G401 (cell line): ENCODE measurements around the gene FIS1. TPM values are rescaled to one million over a fixed set of nuclear protein-coding genes. Genes with fewer than 3 reads are reported as not detected.

ENCODE experiments used
- DNase-seq: peaks from one replicate; pipeline ENCODE4 v3.0.0-alpha.2; 2015; ENCODE audit warnings: low spot score
- in situ Hi-C: cut with HindIII; loops from 2 replicates; pipeline ENCODE4 v1.10.0; 2016; ENCODE audit warnings: low sequenced_read_pairs, mixed read lengths
- total RNA-seq: library from RNA; depleted of rRNA; stranded (reverse); fragments of >200 nt; shearing (Covaris generic); gene quantifications from 2 replicates; pipeline ENCODE4 v1.2.3, GENCODE V29; 2014

FIS1 gene
- total RNA-seq, 1 experiment from 2014 or later, result 139 TPM

- no peak for DNase-seq
- in situ Hi-C loops, result no loop called here
Observed at GRCh38 chr7:101237206-101238067, 7.4 kb downstream of the FIS1 start, which contains the start of gene CLDN15. Gene CLDN15, minus strand, starts transcription at chr7:101237802. Its CDS starts 221 bp downstream, at chr7:101237581.

DNA sequence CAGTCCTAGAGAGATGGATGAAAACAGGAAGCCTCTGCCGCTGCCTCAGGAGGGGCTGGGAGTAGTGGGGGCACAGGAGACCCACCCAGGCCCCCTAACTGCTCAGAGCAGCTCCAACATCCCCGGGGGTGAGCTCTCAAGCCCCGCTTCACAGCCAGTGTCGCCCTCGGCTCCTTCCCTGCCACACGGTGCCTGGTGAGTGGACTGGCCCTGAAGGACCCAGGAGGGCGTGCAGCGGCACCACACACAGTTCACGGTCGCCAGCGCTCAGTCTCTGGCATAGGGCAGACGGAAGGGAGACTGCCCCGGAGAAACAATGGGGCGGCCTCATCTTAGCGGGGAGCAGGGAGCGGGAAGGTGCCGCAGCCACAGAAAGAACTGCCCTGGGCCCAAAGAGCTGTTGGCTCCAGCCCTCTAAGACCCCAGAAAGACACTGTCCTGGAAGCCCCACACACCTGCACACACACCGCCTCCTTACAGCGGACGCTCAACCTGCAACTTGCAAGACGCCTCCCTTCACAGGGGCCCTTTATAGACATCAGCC is 8.5 kb downstream of the FIS1 start:
- in situ Hi-C loops, result no loop called here
- no peak for DNase-seq

DNA sequence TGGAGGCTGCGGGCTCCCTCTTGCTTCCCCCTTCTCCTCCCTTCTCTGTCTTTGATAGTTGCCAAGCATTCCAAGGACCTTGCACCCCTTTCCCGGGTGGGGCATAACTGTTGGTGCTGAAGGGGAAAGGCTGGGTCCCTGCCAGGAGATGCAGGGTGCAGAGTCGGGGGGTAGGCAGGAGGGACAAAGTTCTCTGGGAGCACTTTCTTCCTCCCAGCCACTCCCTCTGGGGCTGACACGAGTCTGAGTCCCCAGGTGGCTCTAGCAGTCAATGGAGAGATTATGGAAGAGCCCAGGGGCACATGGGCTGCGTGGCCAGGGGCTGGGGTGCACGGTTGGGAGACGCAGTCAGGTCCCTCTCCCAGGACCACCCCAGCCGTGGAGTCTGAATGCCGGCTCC is 9.4 kb downstream of the FIS1 start:
- in situ Hi-C loops, result no loop called here
- no peak for DNase-seq

DNA sequence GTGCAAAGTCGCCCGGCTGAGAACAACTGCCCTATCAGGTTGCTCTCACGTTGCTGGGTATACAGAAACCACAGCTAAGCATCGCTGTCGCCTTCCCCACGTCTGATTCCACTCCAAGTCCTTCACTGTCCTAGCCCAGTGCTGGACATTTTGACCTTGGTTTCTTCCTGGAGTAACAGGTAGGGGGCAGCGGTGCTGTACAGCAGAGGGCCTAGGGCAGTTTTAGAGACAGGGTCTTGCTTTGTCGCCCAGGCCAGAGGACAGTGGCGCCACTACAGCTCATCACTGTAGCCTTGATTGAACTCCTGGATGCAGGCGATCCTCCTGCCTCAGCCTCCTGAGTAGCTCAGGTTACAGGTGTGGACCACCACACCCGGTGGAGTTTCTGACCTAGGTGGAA is 9.8 kb downstream of the FIS1 start:
- no peak for DNase-seq
- in situ Hi-C loops, result no loop called here

GRCh38 chr7:101234636-101235035 is 10.2 kb downstream of the FIS1 start:
- in situ Hi-C loops, result no loop called here

GRCh38 chr7:101233907-101234547 is 10.9 kb downstream of the FIS1 start:
- in situ Hi-C loops, result no loop called here
- DNase-seq, result no peak

More at GRCh38 chr7:101234636-101235035, 10.2 kb downstream of the FIS1 start:
- DNase-seq, result no peak

GRCh38 chr7:101232141-101232850 is 12.6 kb downstream of the FIS1 start:
- in situ Hi-C loops, result no loop called here
- peak; percentile 49 for DNase-seq

GRCh38 chr7:101231644-101232043 is 13.2 kb downstream of the FIS1 start:
- no peak for DNase-seq
- in situ Hi-C loops, result no loop called here

DNA sequence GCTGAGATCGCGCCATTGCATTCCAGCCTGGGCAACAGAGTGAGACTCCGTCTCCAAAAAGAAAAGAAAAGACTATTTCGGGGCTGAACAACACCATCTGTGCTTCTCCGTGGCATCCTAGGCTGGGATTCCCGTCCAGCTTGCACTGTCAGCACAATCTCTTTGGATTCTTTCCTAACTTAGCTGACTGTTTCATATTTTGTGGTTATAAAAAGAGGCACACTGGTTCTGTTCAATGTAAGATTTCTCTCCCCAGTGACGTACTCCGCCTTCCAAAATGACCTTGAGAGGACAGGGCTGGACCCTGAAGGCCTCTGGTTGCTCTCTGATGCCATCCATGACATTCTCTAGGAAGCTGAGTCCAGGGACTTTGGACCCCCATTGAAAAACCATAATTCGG is 18.2 kb downstream of the FIS1 start:
- in situ Hi-C loops, result no loop called here
- DNase-seq, result peak; percentile 54

GRCh38 chr7:101225650-101226049 is 19.2 kb downstream of the FIS1 start:
- no peak for DNase-seq

GRCh38 chr7:101223528-101223927 is 21.4 kb downstream of the FIS1 start:
- no peak for DNase-seq
- in situ Hi-C loops, result no loop called here

More at GRCh38 chr7:101225650-101226049, 19.2 kb downstream of the FIS1 start:
- in situ Hi-C loops, result no loop called here

DNA sequence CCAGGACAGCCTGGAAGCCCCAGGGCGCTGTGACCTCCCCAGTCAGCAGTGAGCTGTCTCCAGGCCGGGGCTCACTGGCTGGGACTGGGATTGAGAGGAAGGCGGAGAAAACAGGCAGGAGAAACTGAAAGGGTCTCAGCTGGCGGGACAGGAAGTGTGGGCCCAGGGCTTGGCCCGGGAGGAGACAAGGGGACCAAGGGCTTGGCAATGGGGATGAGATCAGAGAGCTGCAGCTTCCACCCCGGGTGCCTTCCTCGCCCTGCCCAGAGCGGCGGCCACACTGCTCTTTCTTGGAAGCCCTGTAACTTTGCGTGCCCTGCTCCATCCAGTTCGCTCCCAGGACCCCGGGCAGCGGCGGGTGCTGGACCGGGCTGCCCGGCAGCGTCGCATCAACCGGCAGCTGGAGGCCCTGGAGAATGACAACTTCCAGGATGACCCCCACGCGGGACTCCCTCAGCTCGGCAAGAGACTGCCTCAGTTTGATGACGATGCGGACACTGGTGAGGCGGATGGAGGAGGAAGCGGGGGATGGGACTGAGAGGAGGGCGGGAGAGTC is 22.5 kb downstream of the FIS1 start:
- in situ Hi-C loops, result no loop called here
- DNase-seq, result no peak

DNA sequence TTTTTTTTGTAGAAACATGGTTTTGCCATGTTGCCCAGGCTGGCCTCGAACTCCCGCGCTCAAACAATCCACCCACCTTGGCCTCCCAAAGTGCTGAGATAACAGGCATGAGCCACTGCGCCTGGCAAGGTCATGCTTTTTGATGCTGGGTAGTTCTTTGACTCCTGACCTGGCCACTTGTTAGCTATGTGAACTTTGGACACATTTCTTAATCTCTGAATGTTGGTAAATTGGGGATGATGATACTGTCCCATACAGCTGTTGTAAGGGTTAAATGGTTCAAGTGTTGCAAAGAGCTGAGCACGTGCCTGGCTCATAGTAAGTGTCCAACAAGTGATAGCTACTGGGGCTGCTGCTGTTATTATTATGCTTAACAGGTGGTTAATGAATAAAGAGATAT is 24.6 kb downstream of the FIS1 start:
- DNase-seq, result no peak
- in situ Hi-C loops, result no loop called here

DNA sequence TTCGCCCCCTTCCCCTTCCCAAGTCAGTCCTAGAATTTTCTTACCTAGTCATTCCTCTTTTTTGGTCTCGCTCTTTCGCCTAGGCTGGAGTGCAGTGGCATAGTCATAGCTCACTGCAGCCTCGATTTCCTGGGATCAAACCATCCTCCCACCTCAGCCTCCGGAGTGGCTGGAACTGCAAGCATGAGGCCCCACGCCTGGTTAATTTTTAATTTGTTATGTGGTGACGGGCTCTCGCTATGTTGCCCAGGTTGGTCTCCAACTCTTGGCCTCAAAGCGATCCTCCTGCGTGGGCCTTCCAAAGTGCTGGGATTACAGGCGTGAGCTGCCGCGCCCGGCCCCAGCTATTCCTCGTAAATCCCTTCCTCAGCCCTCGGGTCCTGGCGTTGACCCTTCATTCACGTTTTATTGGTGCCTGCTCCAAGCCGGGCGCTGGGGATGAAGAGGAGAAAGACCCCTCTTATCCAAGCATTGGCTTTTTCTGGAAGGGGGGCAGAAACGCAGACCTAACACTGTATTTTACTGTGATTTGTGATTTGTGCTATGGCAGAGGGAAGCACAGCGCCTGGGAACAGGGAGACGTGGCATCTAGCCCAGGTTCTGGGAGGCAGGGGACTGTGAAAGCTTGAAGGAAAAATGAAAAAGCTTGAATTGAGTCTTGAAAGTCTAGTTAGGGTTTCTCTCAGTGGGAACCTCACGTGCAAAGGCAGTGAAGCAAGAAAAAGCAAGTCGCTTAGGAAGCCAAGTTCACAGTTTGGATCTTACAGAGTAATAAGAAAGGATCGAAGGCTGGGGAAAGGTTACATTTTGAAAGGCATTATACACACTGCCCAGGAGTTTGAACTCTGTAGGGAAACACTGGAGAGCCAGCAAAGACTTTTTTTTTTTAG is 26.4 kb downstream of the FIS1 start:
- DNase-seq, result no peak
- in situ Hi-C loops, result no loop called here

DNA sequence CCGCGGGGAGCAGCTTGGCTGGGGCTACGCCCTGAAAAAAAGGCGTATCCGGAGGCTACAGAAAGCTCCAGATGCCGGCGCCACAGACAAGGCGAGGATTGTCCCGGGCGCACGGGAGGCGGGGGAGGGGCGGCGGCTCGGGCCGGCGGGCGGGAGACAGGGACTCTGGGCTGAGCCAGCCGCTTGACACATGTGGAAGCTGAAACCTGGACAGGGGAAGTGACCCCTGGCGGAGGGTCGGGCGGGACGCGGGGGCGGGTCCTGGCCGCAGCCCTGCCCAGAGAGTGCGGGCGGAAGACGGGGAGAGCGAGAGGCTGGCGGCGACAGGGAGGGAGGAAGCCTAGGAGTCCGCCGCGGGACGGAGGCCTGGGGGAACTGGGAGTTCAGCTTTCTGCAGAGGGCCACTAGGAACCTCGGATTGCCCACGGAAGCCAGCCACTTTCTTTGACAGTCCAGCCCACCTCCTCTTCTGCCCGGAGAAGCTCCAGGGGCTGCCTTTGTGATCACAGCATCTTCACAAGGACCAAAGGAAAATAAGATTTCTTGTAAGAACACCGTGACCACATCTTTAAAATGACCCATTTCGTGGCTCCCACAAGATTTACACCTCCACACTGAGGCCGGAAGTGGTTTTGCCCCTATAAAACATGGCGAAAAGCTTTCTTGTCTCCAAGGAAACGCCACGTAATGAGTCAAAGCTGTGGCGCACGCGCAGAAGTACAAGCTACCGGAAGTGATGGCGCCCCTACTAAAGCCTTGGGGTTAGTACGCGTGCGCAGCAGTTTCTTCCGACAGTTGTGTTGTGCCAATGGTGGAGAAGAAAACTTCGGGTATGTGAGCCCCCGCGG is 27.3 kb downstream of the FIS1 start, which contains the start of the genes PLOD3 and ZNHIT1:
Gene PLOD3, minus strand, starts transcription at position 194 of the 848 bp plus-strand sequence. CDS start 307 bp downstream, outside the sequence.
Gene ZNHIT1, plus strand, starts transcription at position 778 of the 848 bp plus-strand sequence. Its CDS starts 31 bp downstream, at position 809.
- peak; percentile 98 for DNase-seq
- in situ Hi-C loops, result no loop called here

GRCh38 chr7:101216860-101217387 is 28.0 kb downstream of the FIS1 start:
- in situ Hi-C loops, result no loop called here

More at GRCh38 chr7:101216860-101217387, 28.0 kb downstream of the FIS1 start:
- no peak for DNase-seq
